ENCODE results near the gene UBB. TPM values are rescaled to one million over a fixed set of nuclear protein-coding genes. Genes with fewer than 3 reads are reported as not detected.

UBB gene
- total and polyA plus RNA-seq, 2 experiments from 2014 or later = 871 to 1,692 TPM

- ATAC-seq (no peak), DNase-seq (ENCODE audit: low spot score) (no peak)
- Histone ChIP-seq H3K4me2 (no peak overlapping the region), H3K27ac (ENCODE audit: low read depth) (no peak overlapping the region), H3K4me1 (ENCODE audit: insufficient read depth) (peaks cover 5% of the 10 kb centered on the region), H3K36me3 (ENCODE audit: insufficient read depth) (peaks cover 11% of the 10 kb centered on the region; the same call in 1 of the 2 replicates), H2AFZ (no peak overlapping the region), H3K79me2 (replicated peaks; ENCODE audit: insufficient read depth) (peaks cover 23% of the 10 kb centered on the region), H3K9me2 (ENCODE audit: insufficient read depth) (no peaks in the 10 kb centered on the region), H3K4me3 (0 out of 2 replicates have a peak overlapping the region, but pooled peaks have one; percentile 17), H3F3A (replicated peaks; ENCODE audit: low read depth) (peaks cover 31% of the 10 kb centered on the region), H3K27me3 (ENCODE audit: insufficient read depth) (no peaks in the 10 kb centered on the region), H4K20me1 (replicated peaks; ENCODE audit: insufficient read depth) (peaks cover 3% of the 10 kb centered on the region; the same call in 1 of the 2 replicates)
- Mint-ChIP-seq H3K4me1 (peaks cover 36% of the 10 kb centered on the region), H3K9me3 (no peaks in the 10 kb centered on the region; the same call in 2 of the 3 replicates), H3K27me3 (ENCODE audit: insufficient read depth, low read depth, poor library complexity) (peaks cover 12% of the 10 kb centered on the region), H3K27ac (peak overlapping the region; percentile 45; the same call in 1 of the 2 replicates), H3K4me3 (peak overlapping the region; percentile 42; the same call in 2 of the 3 replicates), H3K36me3 (ENCODE audit: low read depth) (peaks cover 41% of the 10 kb centered on the region)
- TF ChIP-seq ZNF114 (CRISPR knock-in tag; IDR thresholded peaks at IDR 0.05) (no peak), ETS1 (IDR thresholded peaks at IDR 0.05) (no peak), CTCF (conservative IDR thresholded peaks at IDR 0.05; ENCODE audit: low read depth in 2 of 2) (no peak), REST (IDR thresholded peaks at IDR 0.05; ENCODE audit: unreplicated experiment) (no peak), JUNB (IDR thresholded peaks at IDR 0.05; ENCODE audit: unreplicated experiment) (no peak), NANOG (IDR thresholded peaks at IDR 0.05; ENCODE audit: borderline replicate concordance) (no peak), EZH2 (IDR thresholded peaks at IDR 0.05; ENCODE audit: low read depth, unreplicated experiment) (no peak), ZNF462 (CRISPR knock-in tag; IDR thresholded peaks at IDR 0.05) (no peak), POLR2AphosphoS5 (IDR thresholded peaks at IDR 0.05; ENCODE audit: low read depth) (no peak), CREB1 (CRISPR knock-in tag; IDR thresholded peaks at IDR 0.05; ENCODE audit: low read depth) (no peak), STAT1 (IDR thresholded peaks at IDR 0.05; ENCODE audit: unreplicated experiment) (no peak), EZH2phosphoT487 (IDR thresholded peaks at IDR 0.05; ENCODE audit: unreplicated experiment) (no peak), ZNF331 (CRISPR knock-in tag; IDR thresholded peaks at IDR 0.05; ENCODE audit: low read depth) (no peak)
Observed at GRCh38 chr17:16383216-16383615, 2.3 kb downstream of the UBB start.

Measured in GM23338 (cell line).